Liver (tissue), 9 donors: ENCODE measurements around the gene PALLD. TPM values are rescaled to one million over a fixed set of nuclear protein-coding genes. Genes with fewer than 3 reads are reported as not detected.

ENCODE experiments used
- DNase-seq: peaks from one replicate; pipeline ENCODE4 v3.0.0-alpha.2; 2017; ENCODE audit warnings: low spot score
- H3K27ac ChIP-seq, 2 donors: one replicate each; pipeline ENCODE4 v1.7.0; 2013; ENCODE audit warnings: inconsistent platforms in 2 of 2, low read length in 2 of 2, control low read depth in 1 of 2, low read depth in 1 of 2, mild to moderate bottlenecking in 1 of 2
- H3K27me3 ChIP-seq, 4 donors: one replicate each; pipeline versions ENCODE4 v1.6.1 to v1.7.0; 2013; ENCODE audit warnings: low read length in 3 of 4, inconsistent platforms in 1 of 4, mild to moderate bottlenecking in 1 of 4, moderate library complexity in 1 of 4; ENCODE audit not compliant: control insufficient read depth in 4 of 4, insufficient read depth in 4 of 4
- H3K36me3 ChIP-seq, 4 donors: one replicate each; pipeline versions ENCODE4 v1.6.1 to v1.7.0; 2013; ENCODE audit warnings: low read length in 3 of 4, mild to moderate bottlenecking in 3 of 4, low read depth in 1 of 4, moderate library complexity in 1 of 4; ENCODE audit not compliant: control insufficient read depth in 4 of 4, insufficient read depth in 3 of 4
- H3K4me1 ChIP-seq, 4 donors: one replicate each; pipeline versions ENCODE4 v1.6.1 to v1.7.0; 2013; ENCODE audit warnings: low read length in 3 of 4, mild to moderate bottlenecking in 3 of 4, moderate library complexity in 1 of 4; ENCODE audit not compliant: control insufficient read depth in 4 of 4, insufficient read depth in 4 of 4
- H3K4me3 ChIP-seq, 3 donors: one replicate each; pipeline versions ENCODE4 v1.6.1 to v1.7.0; 2013; ENCODE audit warnings: low read length in 3 of 3, control low read depth in 1 of 3, low read depth in 1 of 3, mild to moderate bottlenecking in 1 of 3
- H3K9ac ChIP-seq, 2 donors: one replicate each; pipeline ENCODE4 v1.7.0; 2013; ENCODE audit warnings: low read length in 2 of 2, mild to moderate bottlenecking in 2 of 2, moderate library complexity in 2 of 2, control low read depth in 1 of 2, low read depth in 1 of 2
- H3K9me3 ChIP-seq, 4 donors: one replicate each; pipeline versions ENCODE4 v1.6.1 to v1.7.0; 2013; ENCODE audit warnings: low read length in 3 of 4; ENCODE audit not compliant: control insufficient read depth in 4 of 4
- ATF3 ChIP-seq: IDR thresholded peaks from 2 replicates; pipeline ENCODE4 v1.6.1; 2016; ENCODE audit warnings: antibody characterized with exemption
- CTCF ChIP-seq: fragments of 150-350 bp; IDR thresholded peaks from 2 replicates; pipeline ENCODE4 v1.5.1; 2017; ENCODE audit warnings: improper control_type of control experiment, low read depth, low read length; ENCODE audit not compliant: missing input control
- EGR1 ChIP-seq, 2 donors: IDR thresholded peaks; 2 replicates each; pipeline ENCODE4 v1.6.1; 2016 to 2018; ENCODE audit warnings: antibody characterized with exemption in 2 of 2, low read depth in 2 of 2
- FOXA1 ChIP-seq: IDR thresholded peaks from 2 replicates; pipeline ENCODE4 v1.6.1; 2016; ENCODE audit warnings: antibody characterized with exemption
- FOXA2 ChIP-seq: IDR thresholded peaks from 2 replicates; pipeline ENCODE4 v1.6.1; 2016; ENCODE audit warnings: antibody characterized with exemption
- GABPA ChIP-seq, 2 donors: IDR thresholded peaks in 1 of 2; conservative IDR thresholded peaks in 1 of 2; 2 replicates each; pipeline ENCODE4 v1.6.1; 2016; ENCODE audit warnings: antibody characterized with exemption in 2 of 2, mild to moderate bottlenecking in 1 of 2, moderate library complexity in 1 of 2
- HNF4A ChIP-seq, 2 donors: conservative IDR thresholded peaks; 2 replicates each; pipeline ENCODE4 v1.6.1; 2016; ENCODE audit warnings: antibody characterized with exemption in 2 of 2, mild to moderate bottlenecking in 2 of 2
- HNF4G ChIP-seq: IDR thresholded peaks from 2 replicates; pipeline ENCODE4 v1.6.1; 2016; ENCODE audit warnings: antibody characterized with exemption
- JUND ChIP-seq, 2 donors: IDR thresholded peaks; 2 replicates each; pipeline ENCODE4 v1.6.1; 2016; ENCODE audit warnings: antibody characterized with exemption in 2 of 2
- MAX ChIP-seq: IDR thresholded peaks from 2 replicates; pipeline ENCODE4 v1.6.1; 2016; ENCODE audit warnings: antibody characterized with exemption
- NR2F2 ChIP-seq: IDR thresholded peaks from 2 replicates; pipeline ENCODE4 v1.6.1; 2016; ENCODE audit warnings: antibody characterized with exemption
- RAD21 ChIP-seq, 2 donors: IDR thresholded peaks; 2 replicates each; pipeline ENCODE4 v1.6.1; 2016; ENCODE audit warnings: antibody characterized with exemption in 2 of 2, mild to moderate bottlenecking in 2 of 2
- REST ChIP-seq: IDR thresholded peaks from 2 replicates; pipeline ENCODE4 v1.6.1; 2016; ENCODE audit warnings: antibody characterized with exemption, mild to moderate bottlenecking
- RXRA ChIP-seq, 2 donors: IDR thresholded peaks; 2 replicates each; pipeline ENCODE4 v1.6.1; 2017 to 2018; ENCODE audit warnings: antibody characterized with exemption in 2 of 2, mild to moderate bottlenecking in 1 of 2
- SP1 ChIP-seq: IDR thresholded peaks from 2 replicates; pipeline ENCODE4 v1.6.1; 2018; ENCODE audit warnings: antibody characterized with exemption, mild to moderate bottlenecking
- TAF1 ChIP-seq: conservative IDR thresholded peaks from 2 replicates; pipeline ENCODE4 v1.6.1; 2016; ENCODE audit warnings: antibody characterized with exemption, mild to moderate bottlenecking
- YY1 ChIP-seq: IDR thresholded peaks from 2 replicates; pipeline ENCODE4 v1.6.1; 2016; ENCODE audit warnings: antibody characterized with exemption, mild to moderate bottlenecking
- ZBTB33 ChIP-seq: IDR thresholded peaks from 2 replicates; pipeline ENCODE4 v1.6.1; 2016; ENCODE audit warnings: antibody characterized with exemption
- WGBS: extraction: QIAGEN DNeasy Blood & Tissue Kit; methylation state at CpG from one replicate; pipeline ENCODE4 v1.1.7; 2013; 5-methylcytosine and 5-hydroxymethylcytosine counted together
- polyA plus RNA-seq, 2 donors: library from polyadenylated mRNA; stranded (reverse) in 1 of 2; unstranded in 1 of 2; fragments of 200-250 nt in 1 of 2; fragments of >200 nt in 1 of 2; fragmentation: Nextera tagmentation in 1 of 2; extraction: Ambion mirVana in 1 of 2; gene quantifications; one replicate each; pipeline versions ENCODE4 v1.2.1 to v1.2.3, GENCODE V29; 2013 to 2015
- total RNA-seq, 2 donors: library from RNA; depleted of rRNA; stranded (reverse); fragments of >200 nt; gene quantifications; one replicate each; pipeline ENCODE4 v1.2.3, GENCODE V29; 2014
- donor health status: healthy.
- donor health status: healthy.
- donor health status: healthy.
- donor health status: healthy.
- donor health status: healthy.

PALLD gene
- total and polyA plus RNA-seq, 4 donors, result 9.0 to 26.3 (median 14.7) TPM

- Histone ChIP-seq H3K9ac (no peak overlapping the region), H3K4me3 (no peak overlapping the region), H3K36me3 (no peaks in the 10 kb centered on the region), H3K27ac (no peak overlapping the region), H3K9me3 (no peaks in the 10 kb centered on the region), H3K4me1 (no peaks in the 10 kb centered on the region), H3K27me3 (no peaks in the 10 kb centered on the region)
- DNase-seq, result no peak
- 57% methylated on average over 4 of the region's 4 CpGs for WGBS
- TF ChIP-seq GABPA (IDR thresholded peaks at IDR 0.05 in 1 of 2, conservative IDR thresholded peaks at IDR 0.05 in 1 of 2), result no peak
- no peak for TF ChIP-seq JUND (IDR thresholded peaks at IDR 0.05)
- no peak for TF ChIP-seq RXRA (IDR thresholded peaks at IDR 0.05)
- no peak for TF ChIP-seq RAD21 (IDR thresholded peaks at IDR 0.05)
- no peak for TF ChIP-seq CTCF
- TF ChIP-seq HNF4G, result no peak
- TF ChIP-seq HNF4A (conservative IDR thresholded peaks at IDR 0.05), result no peak
- no peak for TF ChIP-seq ZBTB33
- TF ChIP-seq NR2F2, result no peak
- TF ChIP-seq YY1, result no peak
- no peak for TF ChIP-seq MAX
- no peak for TF ChIP-seq REST
- no peak for TF ChIP-seq EGR1 (IDR thresholded peaks at IDR 0.05; ENCODE audit: low read depth in 2 of 2)
- no peak for TF ChIP-seq TAF1
- TF ChIP-seq FOXA2, result no peak
- no peak for TF ChIP-seq FOXA1
- TF ChIP-seq ATF3, result no peak
- TF ChIP-seq SP1, result no peak
Measured at GRCh38 chr4:168797194-168797593, 300.3 kb downstream of the PALLD start.
